Measurements from ENCODE around the gene GOLT1A. TPM values are rescaled to one million over a fixed set of nuclear protein-coding genes. Genes with fewer than 3 reads are reported as not detected.

Gene GOLT1A
- total RNA-seq, 1 donor from 2014 or later = 22.4 TPM

- Histone ChIP-seq H3K27me3 (no peaks in the 10 kb centered on the region), H3K27ac (no peak overlapping the region), H3K36me3 (no peaks in the 10 kb centered on the region), H3K9me3 (no peaks in the 10 kb centered on the region), H3K4me1 (no peaks in the 10 kb centered on the region), H3K4me3 (no peak overlapping the region)
- no peak for TF ChIP-seq CTCF (IDR thresholded peaks at IDR 0.05)
- no peak for ATAC-seq
- intact Hi-C loops (cut with DNase I) = no loop called here
- no peak for DNase-seq
Observed at GRCh38 chr1:204232526-204232925, 18.7 kb upstream of the GOLT1A start.

GRCh38 chr1:204230211-204230610 lies 16.4 kb upstream of the GOLT1A start:
- no peak overlapping the region for H3K4me3 ChIP-seq
- no peaks in the 10 kb centered on the region for H3K36me3 ChIP-seq
- H3K9me3 ChIP-seq = no peaks in the 10 kb centered on the region
- H3K4me1 ChIP-seq = no peaks in the 10 kb centered on the region
- H3K27me3 ChIP-seq = no peaks in the 10 kb centered on the region
- no peak for TF ChIP-seq CTCF (IDR thresholded peaks at IDR 0.05)
- no peak for DNase-seq
- no peak overlapping the region for H3K27ac ChIP-seq
- intact Hi-C loops (cut with DNase I) = no loop called here
- no peak for ATAC-seq

- no peak for DNase-seq
- intact Hi-C loops (cut with DNase I) = no loop called here
- Histone ChIP-seq H3K4me1 (no peaks in the 10 kb centered on the region), H3K36me3 (no peaks in the 10 kb centered on the region), H3K27me3 (no peaks in the 10 kb centered on the region), H3K4me3 (no peak overlapping the region), H3K9me3 (no peaks in the 10 kb centered on the region), H3K27ac (no peak overlapping the region)
- no peak for ATAC-seq
- no peak for TF ChIP-seq CTCF (IDR thresholded peaks at IDR 0.05)
Observed at GRCh38 chr1:204228896-204229295, 15.1 kb upstream of the GOLT1A start.

- no peaks in the 10 kb centered on the region for H3K36me3 ChIP-seq
- H3K4me1 ChIP-seq = no peaks in the 10 kb centered on the region
- no peaks in the 10 kb centered on the region for H3K27me3 ChIP-seq
- ATAC-seq = no peak
- no peaks in the 10 kb centered on the region for H3K9me3 ChIP-seq
- H3K4me3 ChIP-seq = no peak overlapping the region
- DNase-seq = no peak
- TF ChIP-seq CTCF (IDR thresholded peaks at IDR 0.05) = no peak
- intact Hi-C loops (cut with DNase I) = no loop called here
- H3K27ac ChIP-seq = no peak overlapping the region
Observed at GRCh38 chr1:204227996-204228785, 14.4 kb upstream of the GOLT1A start.

- ATAC-seq (no peak), DNase-seq (no peak)
- Histone ChIP-seq H3K27me3 (no peaks in the 10 kb centered on the region), H3K4me3 (no peak overlapping the region), H3K36me3 (no peaks in the 10 kb centered on the region), H3K27ac (no peak overlapping the region), H3K4me1 (no peaks in the 10 kb centered on the region), H3K9me3 (no peaks in the 10 kb centered on the region)
- intact Hi-C loops (cut with DNase I) = no loop called here
- no peak for TF ChIP-seq CTCF (IDR thresholded peaks at IDR 0.05)
Observed at GRCh38 chr1:204227351-204227750, 13.6 kb upstream of the GOLT1A start.
